Measurements from ENCODE around the gene ETV7.

GRCh38 chr6:36345681-36346466 is 41.6 kb downstream of the ETV7 start:
- TF ChIP-seq CTCF (IDR thresholded peaks at IDR 0.05; ENCODE audit: borderline replicate concordance, extremely low read depth, low read length, poor library complexity, severe bottlenecking) (no peak), EZH2 (IDR thresholded peaks at IDR 0.05; ENCODE audit: borderline replicate concordance, low read depth, low read length, severe bottlenecking) (no peak)

All from DND-41 (cell line).